ENCODE measurements around the gene TMEM63B.
"Not testable (repeated sequence)": the region's sequence is repeated elsewhere in the genome, so short reads cannot be mapped to it uniquely, and the experiment has no call there.

Gene TMEM63B

GRCh38 chr6:44194326-44194725, 67.0 kb downstream of the TMEM63B start:
- DNase-seq (ENCODE audit: low spot score), result no peak

DNA sequence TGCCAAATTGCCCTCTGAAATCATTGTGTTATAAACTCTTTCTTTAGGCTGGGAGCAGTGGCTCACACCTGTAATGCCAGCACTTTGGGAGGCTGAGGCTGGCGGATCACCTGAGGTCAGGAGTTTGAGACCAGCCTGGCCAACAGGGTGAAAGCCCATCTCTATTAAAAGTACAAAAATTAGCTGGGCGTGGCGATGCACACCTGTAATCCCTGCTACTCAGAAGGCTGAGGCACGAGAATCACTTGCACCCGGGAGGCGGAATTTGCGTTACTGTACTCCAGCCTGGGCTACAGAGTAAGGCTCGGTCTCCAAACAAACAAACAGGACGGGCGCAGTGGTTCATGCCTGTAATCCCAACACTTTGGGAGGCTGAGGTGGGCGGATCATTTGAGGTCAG, 69.0 kb downstream of the TMEM63B start:
- DNase-seq (ENCODE audit: low spot score), result not testable (repeated sequence)

DNA sequence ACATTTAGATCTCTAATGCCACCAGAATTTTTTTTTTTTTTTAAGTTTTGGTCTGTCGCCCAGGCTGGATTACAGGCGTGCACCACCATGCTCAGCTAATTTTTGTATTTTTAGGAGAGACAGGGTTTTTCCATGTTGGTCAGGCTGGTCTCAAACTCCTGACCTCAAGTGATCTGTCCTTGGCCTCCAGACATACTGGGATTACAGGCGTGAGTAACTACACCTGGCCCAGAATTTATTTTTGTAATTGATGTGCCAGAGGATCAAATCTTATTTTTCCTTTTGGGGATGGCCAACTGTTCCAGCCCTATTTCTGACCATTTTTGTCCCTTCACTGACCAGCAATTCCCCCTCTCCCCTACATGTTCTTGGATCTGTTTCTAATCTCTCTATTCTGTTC, 71.3 kb downstream of the TMEM63B start:
- no peak for DNase-seq (ENCODE audit: low spot score)

DNA sequence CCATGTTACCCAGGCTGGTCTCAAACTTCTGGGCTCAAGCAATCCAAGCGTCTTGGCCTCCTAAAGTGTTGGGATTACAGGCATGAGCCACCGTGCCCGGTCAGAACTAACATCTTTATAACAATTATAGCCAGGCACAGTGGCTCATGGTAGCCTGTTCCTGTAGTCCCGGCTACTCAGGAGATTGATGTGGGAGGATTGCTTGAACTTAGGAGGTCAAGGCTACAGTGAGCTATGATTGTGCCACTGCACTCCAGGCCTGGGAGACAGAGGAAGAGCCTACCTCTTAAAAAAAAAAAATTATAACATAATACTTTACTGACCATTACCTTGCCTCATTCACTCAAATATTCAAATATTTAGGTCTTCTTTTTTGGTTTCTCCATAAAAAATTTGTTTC, 72.5 kb downstream of the TMEM63B start:
- no peak for DNase-seq (ENCODE audit: low spot score)

GRCh38 chr6:44201200-44201599, 73.8 kb downstream of the TMEM63B start:
- no peak for DNase-seq (ENCODE audit: low spot score)

DNA sequence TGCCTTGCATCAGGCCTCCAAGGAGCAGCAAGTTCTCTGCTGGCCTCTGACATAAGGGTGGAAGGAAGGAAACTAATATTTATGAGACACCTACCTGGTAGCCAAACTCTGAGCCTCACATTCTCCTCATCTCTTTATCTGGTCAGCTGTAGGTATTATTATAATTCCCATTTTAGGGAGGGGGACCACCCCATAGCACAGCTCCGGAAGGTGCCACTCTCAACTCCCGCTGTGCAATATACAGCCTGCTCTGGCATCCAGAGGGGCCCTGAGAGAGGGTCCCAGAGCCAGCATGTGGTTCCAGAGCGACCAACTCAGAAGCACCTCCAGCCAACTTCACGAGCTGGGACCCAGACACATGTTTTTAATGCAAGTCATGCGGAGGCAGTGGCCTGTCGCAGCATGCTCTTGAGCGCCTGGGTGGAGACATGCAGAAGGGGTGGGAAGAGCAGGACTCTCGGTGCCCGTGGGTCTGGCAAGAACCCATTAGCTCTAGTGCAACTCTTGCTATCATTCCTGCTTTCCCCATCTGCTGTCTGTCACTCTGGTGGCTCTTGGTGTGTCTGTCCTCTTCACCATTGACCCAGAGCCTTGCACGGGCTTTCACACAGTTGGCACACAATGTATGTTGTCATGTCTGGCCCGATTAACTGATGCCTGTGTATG, 74.4 kb downstream of the TMEM63B start:
- DNase-seq (ENCODE audit: low spot score), result no peak

DNA sequence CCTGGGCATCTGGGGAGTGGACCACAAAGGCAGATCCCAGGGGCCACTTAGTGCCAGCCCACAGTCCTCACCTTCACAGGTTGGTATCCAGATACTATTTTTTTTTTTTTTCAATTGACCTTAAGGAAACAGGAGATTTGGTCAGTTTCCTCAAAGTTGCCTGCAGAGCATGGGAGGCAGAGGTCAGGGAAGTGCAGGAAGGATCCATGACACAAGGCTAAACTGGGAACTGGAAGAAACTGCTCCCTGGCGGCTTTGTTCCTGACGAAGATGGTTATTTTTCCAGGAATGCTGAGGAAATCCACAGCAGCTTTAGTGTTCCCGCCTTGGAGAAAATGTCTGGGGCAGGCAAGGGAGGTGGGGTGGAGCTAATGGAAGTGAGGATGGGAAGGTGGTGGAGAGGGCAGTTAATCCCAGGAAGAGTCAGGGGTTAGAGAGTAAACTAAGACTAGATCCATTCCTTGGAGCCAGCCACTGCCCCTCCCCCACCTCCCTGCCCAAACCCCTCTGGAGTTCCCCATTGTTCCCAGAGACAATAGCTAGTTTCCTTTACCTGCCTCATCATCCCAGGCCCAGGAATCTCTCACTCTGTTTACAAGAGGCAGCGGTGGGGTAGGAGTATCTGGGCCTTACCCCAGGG, 75.1 kb downstream of the TMEM63B start:
- DNase-seq (ENCODE audit: low spot score), result no peak

- DNase-seq (ENCODE audit: low spot score), result no peak
Observed at GRCh38 chr6:44202972-44203750, 75.8 kb downstream of the TMEM63B start.

- DNase-seq (ENCODE audit: low spot score), result no peak
Observed at GRCh38 chr6:44203955-44204354, 76.6 kb downstream of the TMEM63B start.
